Limb (tissue), 2 donors: ENCODE data around the gene CIB1.
"Not testable (repeated sequence)": the region's sequence is repeated elsewhere in the genome, so short reads cannot be mapped to it uniquely, and the experiment has no call there.

Experiments
- DNase-seq, 2 donors: peaks; one replicate each; pipeline ENCODE4 v3.0.0-alpha.2; 2016; ENCODE audit errors: extremely low spot score in 2 of 2

CIB1 gene

GRCh38 chr15:90233387-90234095 is at the start of gene CIB1:
Gene CIB1 (minus strand): TSS chr15:90233941. CDS start chr15:90233885, 56 bp downstream.
- peak; percentile 93 to 97 for DNase-seq

GRCh38 chr15:90281637-90282036 is 47.9 kb upstream of the CIB1 start:
- not testable (repeated sequence) for DNase-seq

GRCh38 chr15:90280743-90281142 is 47.0 kb upstream of the CIB1 start:
- not testable (repeated sequence) for DNase-seq

- DNase-seq, result not testable (repeated sequence)
Measured at GRCh38 chr15:90278467-90278866, 44.7 kb upstream of the CIB1 start.

- no peak for DNase-seq
Measured at GRCh38 chr15:90271459-90272166, 37.9 kb upstream of the CIB1 start.

GRCh38 chr15:90270502-90271150 is 36.9 kb upstream of the CIB1 start:
- no peak for DNase-seq

GRCh38 chr15:90268415-90268814 is 34.7 kb upstream of the CIB1 start:
- no peak for DNase-seq

GRCh38 chr15:90266485-90266884 is 32.7 kb upstream of the CIB1 start:
- no peak for DNase-seq

GRCh38 chr15:90266061-90266431 is 32.3 kb upstream of the CIB1 start:
- DNase-seq, result peak in 1 of 2 donors; percentile 6

- peak; percentile 94 to 96 for DNase-seq
Measured at GRCh38 chr15:90265271-90266060, 31.7 kb upstream of the CIB1 start, which contains the start of gene NGRN. Gene NGRN (plus strand): TSS chr15:90265672. CDS start chr15:90265713, 41 bp downstream.

GRCh38 chr15:90264671-90265070 is 30.9 kb upstream of the CIB1 start:
- DNase-seq, result no peak

- no peak for DNase-seq
Measured at GRCh38 chr15:90262426-90262825, 28.7 kb upstream of the CIB1 start.

GRCh38 chr15:90261811-90262210 is 28.1 kb upstream of the CIB1 start:
- no peak for DNase-seq

- not testable (repeated sequence) for DNase-seq
Measured at GRCh38 chr15:90260731-90261130, 27.0 kb upstream of the CIB1 start.

- DNase-seq, result no peak
Measured at GRCh38 chr15:90259524-90259923, 25.8 kb upstream of the CIB1 start.

GRCh38 chr15:90257776-90258175 is 24.0 kb upstream of the CIB1 start:
- DNase-seq, result no peak

GRCh38 chr15:90249203-90249863 is 15.6 kb upstream of the CIB1 start, which contains the start of gene TTLL13:
Gene TTLL13 (plus strand): TSS chr15:90249556. CDS start chr15:90250631, 1,075 bp downstream.
- peak; percentile 86 to 95 for DNase-seq

- no peak for DNase-seq
Measured at GRCh38 chr15:90248789-90249202, 15.1 kb upstream of the CIB1 start.

GRCh38 chr15:90243943-90244639 is 10.3 kb upstream of the CIB1 start:
- DNase-seq, result no peak
